ENCODE measurements around the gene HYPK. TPM values are rescaled to one million over a fixed set of nuclear protein-coding genes. Genes with fewer than 3 reads are reported as not detected.
A peak's percentile ranks its signal among the peaks of the same experiment; 100 is the strongest.
"Not testable (repeated sequence)": the region's sequence is repeated elsewhere in the genome, so short reads cannot be mapped to it uniquely, and the experiment has no call there.

HYPK gene
- total RNA-seq, 2 experiments from 2014 or later = 19.6 to 21.1 TPM

GRCh38 chr15:43799209-43799944 lies 1.0 kb upstream of the HYPK start:
- Mint-ChIP-seq H3K4me1 (ENCODE audit: low read depth) (peaks cover 54% of the 10 kb centered on the region), H3K9me3 (no peaks in the 10 kb centered on the region), H3K4me3 (no peak overlapping the region)

DNA sequence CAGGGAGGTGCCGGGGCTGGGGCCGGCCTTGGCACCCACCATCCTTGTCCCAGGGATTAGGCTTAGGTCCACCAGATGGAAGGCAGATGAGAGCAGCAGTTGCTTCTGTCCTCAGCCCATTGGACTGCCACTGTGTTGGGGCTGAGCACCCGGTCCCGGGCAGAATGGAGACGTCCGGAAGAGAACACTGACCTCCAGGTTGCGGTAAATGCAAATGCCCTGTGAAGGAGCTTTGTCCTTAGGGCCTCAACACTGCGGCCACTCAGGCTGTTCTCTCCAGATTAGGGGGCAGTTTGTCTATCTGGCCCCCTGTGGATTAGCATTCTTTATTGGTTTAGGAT lies 484 bp upstream of the HYPK start, which contains the start of gene SERINC4:
SERINC4 (minus strand) TSS at position 276 of the 341 bp plus-strand sequence; CDS start at position 42, 234 bp downstream.
- peaks cover 49% of the 10 kb centered on the region for H3K4me1 Mint-ChIP-seq (ENCODE audit: low read depth)
- CTCF ChIA-PET = interaction anchor here (0.9 to 1.4 kb wide), 2 partner anchors 23 to 27 kb away, joined by 4 read pairs; partner anchors contain the start of genes ELL3 and WDR76
- DNase-seq = no peak
- H3K4me3 Mint-ChIP-seq = peak within 1 kb of the TSS; percentile 97
- H3K27ac Mint-ChIP-seq = peak within 1 kb of the TSS; percentile 95
- no peaks in the 10 kb centered on the region for H3K27me3 Mint-ChIP-seq (ENCODE audit: low read depth)
- intact Hi-C loops (cut with micrococcal nuclease) = loop anchor here (1.0 to 2.0 kb wide), 4 partner anchors 8 to 51 kb away; partner anchors contain the start of genes MFAP1 and SERF2
- no peaks in the 10 kb centered on the region for H3K9me3 Mint-ChIP-seq
- peaks cover 76% of the 10 kb centered on the region for H3K36me3 Mint-ChIP-seq (ENCODE audit: low read depth)

More at GRCh38 chr15:43799209-43799944, 1.0 kb upstream of the HYPK start:
- H3K27ac Mint-ChIP-seq = peak overlapping the region; percentile 95
- H3K27me3 Mint-ChIP-seq (ENCODE audit: low read depth) = no peaks in the 10 kb centered on the region
- H3K36me3 Mint-ChIP-seq (ENCODE audit: low read depth) = peaks cover 76% of the 10 kb centered on the region
- intact Hi-C loops (cut with micrococcal nuclease) = no loop called here
- CTCF ChIA-PET = interaction anchor here (1.4 kb wide), 1 partner anchor 28 kb away, joined by 4 read pairs; the partner anchor contains the start of gene WDR76
- no peak for DNase-seq

GRCh38 chr15:43802676-43803075 lies 2.3 kb downstream of the HYPK start:
- Mint-ChIP-seq H3K4me1 (ENCODE audit: low read depth) (peaks cover 31% of the 10 kb centered on the region), H3K36me3 (ENCODE audit: low read depth) (peaks cover 79% of the 10 kb centered on the region)
- H3K4me3 Mint-ChIP-seq; DNase-seq; intact Hi-C loops (cut with micrococcal nuclease); H3K9me3 Mint-ChIP-seq; H3K27ac Mint-ChIP-seq; H3K27me3 Mint-ChIP-seq (ENCODE audit: low read depth): not testable (repeated sequence)
- CTCF ChIA-PET = interaction anchor here (0.8 to 1.2 kb wide), 3 partner anchors 11 to 35 kb away, joined by 3 to 4 read pairs (median 3); partner anchors contain the start of gene MFAP1

DNA sequence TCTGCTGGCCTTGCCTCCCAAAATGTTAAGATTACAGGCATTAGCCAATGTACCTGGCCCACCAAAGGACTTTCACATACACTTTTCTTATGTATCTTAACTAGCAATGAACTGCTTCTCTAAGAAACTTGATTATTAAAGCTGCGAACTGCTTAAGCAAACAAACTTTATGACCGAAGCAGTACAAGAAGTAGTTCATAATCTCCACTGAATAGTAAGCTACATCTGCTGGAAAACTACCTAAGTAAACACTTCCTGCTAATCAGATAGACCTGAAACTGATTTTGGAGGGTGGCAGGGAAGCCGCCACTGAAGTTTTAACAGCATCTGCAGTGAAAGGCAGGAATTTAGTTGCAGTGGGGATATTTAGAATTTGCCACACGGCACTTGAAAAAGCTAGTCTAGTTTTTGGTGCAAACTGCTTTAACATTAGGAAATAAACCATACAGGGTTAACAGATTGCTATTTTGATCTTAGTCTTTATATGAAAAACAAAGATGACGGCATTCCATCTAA lies 8.1 kb downstream of the HYPK start:
- Mint-ChIP-seq H3K36me3 (ENCODE audit: low read depth) (peaks cover 62% of the 10 kb centered on the region), H3K27ac (peak overlapping the region; percentile 75)

DNA sequence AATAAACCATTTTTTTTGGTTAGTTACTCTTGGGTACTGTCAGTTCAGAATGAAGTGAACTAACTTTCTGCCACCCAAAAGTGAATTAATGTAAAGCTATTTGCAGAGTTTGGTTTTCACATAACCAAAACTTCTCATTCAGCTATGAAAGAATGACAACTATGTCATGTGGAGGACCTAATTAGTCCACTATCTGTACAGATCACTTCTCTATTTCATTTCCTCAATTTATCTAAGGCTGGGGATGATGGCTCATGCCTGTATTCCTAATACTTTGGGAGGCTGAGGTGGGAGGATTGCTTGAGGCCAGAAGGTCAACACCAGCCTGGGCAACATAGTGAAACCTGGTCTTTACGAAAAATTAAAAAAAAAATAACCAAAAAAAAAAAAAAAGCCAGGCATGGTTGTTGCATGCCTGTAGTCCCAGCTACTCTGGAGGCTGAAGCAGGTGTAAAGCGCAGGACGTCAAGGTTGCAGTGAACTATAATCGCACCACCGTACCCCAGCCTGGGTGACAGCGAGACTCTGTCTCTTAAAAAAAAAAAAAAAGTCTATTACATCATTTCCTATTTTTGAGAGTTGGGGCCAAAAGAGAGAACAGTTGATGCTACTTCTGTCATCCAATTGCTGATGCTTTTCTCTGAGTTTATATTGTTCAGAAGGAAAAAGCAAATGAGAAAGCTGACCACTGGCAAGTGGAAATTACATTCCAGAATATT lies 8.7 kb downstream of the HYPK start:
- intact Hi-C loops (cut with micrococcal nuclease) = no loop called here
- peaks cover 61% of the 10 kb centered on the region for H3K36me3 Mint-ChIP-seq (ENCODE audit: low read depth)

More for the DNA sequence above, 8.1 kb downstream of the HYPK start:
- Mint-ChIP-seq H3K27me3 (ENCODE audit: low read depth) (no peaks in the 10 kb centered on the region), H3K4me1 (ENCODE audit: low read depth) (peaks cover 5% of the 10 kb centered on the region), H3K4me3 (no peak overlapping the region), H3K9me3 (no peaks in the 10 kb centered on the region)
- DNase-seq = no peak
- intact Hi-C loops (cut with micrococcal nuclease) = no loop called here
- CTCF ChIA-PET = interaction anchor here (1.2 kb wide), 1 partner anchor 28 kb away, joined by 3 read pairs; no protein-coding TSS in a partner anchor

DNA sequence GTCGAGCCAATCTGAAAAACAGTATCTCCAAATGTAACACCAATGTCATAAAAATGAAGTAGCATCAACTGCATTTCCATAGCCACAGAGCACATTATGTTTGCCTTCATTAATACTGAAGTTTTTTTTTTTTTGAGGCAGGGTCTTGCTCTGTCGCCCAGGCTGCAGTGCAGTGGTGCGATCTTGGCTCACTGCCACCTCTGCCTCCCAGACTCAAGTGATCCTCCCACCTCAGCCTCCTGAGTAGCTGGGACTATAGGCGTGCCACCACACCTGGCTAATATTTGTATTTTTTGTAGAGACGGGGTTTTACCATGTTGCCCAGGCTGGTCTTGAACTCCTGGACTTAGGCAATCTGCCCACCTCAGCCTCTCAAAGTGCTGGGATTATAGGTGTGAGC lies 14.7 kb downstream of the HYPK start:
- Mint-ChIP-seq H3K27ac (peak overlapping the region; percentile 62), H3K36me3 (ENCODE audit: low read depth) (peaks cover 41% of the 10 kb centered on the region), H3K4me1 (ENCODE audit: low read depth) (peaks cover 13% of the 10 kb centered on the region)
- CTCF ChIA-PET; H3K4me3 Mint-ChIP-seq; H3K9me3 Mint-ChIP-seq; H3K27me3 Mint-ChIP-seq (ENCODE audit: low read depth); DNase-seq; intact Hi-C loops (cut with micrococcal nuclease): not testable (repeated sequence)

More for the DNA sequence above, 8.7 kb downstream of the HYPK start:
- Mint-ChIP-seq H3K4me1 (ENCODE audit: low read depth) (peaks cover 7% of the 10 kb centered on the region), H3K4me3 (no peak overlapping the region), H3K27ac (peak overlapping the region; percentile 75), H3K9me3 (no peaks in the 10 kb centered on the region), H3K27me3 (ENCODE audit: low read depth) (no peaks in the 10 kb centered on the region)
- CTCF ChIA-PET = interaction anchor here (0.5 to 1.2 kb wide), 4 partner anchors 11 to 480 kb away, joined by 3 to 5 read pairs (median 4); partner anchors contain the start of gene GOLM2
- no peak for DNase-seq

DNA sequence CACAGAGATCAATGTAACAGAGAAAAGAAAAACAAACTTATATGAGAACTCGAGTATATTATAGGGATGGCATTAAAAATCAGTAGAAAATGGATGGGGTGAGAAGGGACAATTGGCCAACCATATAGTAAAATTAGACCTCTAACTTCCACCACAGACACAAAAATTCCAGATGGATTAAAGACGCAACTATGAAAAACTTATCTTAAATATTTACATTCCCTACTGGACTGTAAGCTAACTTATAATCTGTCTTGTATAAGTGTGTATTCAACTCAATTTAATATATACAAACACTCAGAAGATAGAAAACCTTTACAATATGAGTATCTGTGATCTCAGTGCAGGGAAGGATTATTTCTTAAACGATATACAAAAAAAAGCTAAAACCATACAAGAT lies 21.1 kb downstream of the HYPK start:
- Mint-ChIP-seq H3K4me3 (no peak overlapping the region), H3K9me3 (peaks cover 2% of the 10 kb centered on the region), H3K27ac (no peak overlapping the region), H3K27me3 (ENCODE audit: low read depth) (no peaks in the 10 kb centered on the region), H3K36me3 (ENCODE audit: low read depth) (peaks cover 19% of the 10 kb centered on the region), H3K4me1 (ENCODE audit: low read depth) (peaks cover 51% of the 10 kb centered on the region)
- CTCF ChIA-PET = interaction anchor here (0.7 kb wide), 1 partner anchor 84 kb away, joined by 4 read pairs; no protein-coding TSS in a partner anchor
- no peak for DNase-seq
- intact Hi-C loops (cut with micrococcal nuclease) = loop anchor here (10.0 kb wide), 3 partner anchors 373 to 1583 kb away; partner anchors contain the start of genes B2M, FRMD5 and PATL2

DNA sequence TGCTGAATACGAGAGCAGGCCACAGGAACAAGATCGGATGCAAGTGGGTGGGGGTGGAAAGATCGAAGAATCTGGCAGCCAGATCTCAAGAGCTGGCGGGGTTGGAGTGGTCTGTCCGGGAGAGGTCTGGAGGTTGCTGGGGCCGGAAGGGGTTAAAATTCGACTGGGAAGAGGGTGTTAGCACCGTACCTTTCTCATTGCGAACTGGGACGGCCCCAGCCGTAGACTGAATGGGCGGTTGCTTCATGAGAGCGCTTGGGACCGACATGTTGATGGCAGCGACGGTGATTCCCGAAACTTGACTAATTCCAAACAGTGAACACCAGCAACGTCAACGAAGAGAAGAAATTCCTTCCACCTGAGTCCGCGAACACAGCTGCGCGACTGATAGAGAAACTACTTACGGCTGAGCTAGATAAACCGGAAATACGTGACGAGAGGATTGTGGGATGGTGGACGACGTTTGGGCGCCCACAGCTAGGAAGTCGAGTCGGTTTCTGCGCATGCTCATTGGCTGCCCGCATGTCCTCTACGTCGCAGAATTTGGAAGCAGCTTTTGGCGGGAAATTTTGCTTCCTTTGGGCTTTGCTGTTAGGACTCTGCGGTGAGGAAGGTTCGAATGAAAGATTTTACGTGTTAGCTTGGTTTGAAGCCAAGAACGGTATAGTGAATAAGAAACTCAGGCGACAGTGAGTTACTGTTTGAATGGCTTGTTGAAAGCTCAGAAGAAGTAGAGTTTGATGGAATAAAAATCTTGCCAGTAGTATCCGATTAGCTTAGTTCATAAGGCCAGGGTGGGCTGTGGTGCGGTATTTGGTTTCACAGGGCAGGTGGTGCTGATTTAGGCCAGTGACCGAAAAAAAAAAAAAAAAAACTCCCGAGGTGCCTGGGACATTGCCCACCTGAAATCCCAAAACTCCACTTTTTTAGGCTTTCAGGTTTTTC lies 24.2 kb downstream of the HYPK start, which contains the start of gene MFAP1:
MFAP1 (minus strand) TSS at position 389 of the 945 bp plus-strand sequence; CDS start at position 268, 121 bp downstream.
- intact Hi-C loops (cut with micrococcal nuclease) = loop anchor here (1.0 to 10.0 kb wide), 9 partner anchors 24 to 1580 kb away; partner anchors contain the start of genes B2M, CTDSPL2, FRMD5 and GOLM2
- CTCF ChIA-PET = interaction anchor here (0.6 to 1.2 kb wide), 6 partner anchors 22 to 888 kb away, joined by 3 read pairs; partner anchors contain the start of gene ELL3
- peaks cover 31% of the 10 kb centered on the region for H3K36me3 Mint-ChIP-seq (ENCODE audit: low read depth)

DNA sequence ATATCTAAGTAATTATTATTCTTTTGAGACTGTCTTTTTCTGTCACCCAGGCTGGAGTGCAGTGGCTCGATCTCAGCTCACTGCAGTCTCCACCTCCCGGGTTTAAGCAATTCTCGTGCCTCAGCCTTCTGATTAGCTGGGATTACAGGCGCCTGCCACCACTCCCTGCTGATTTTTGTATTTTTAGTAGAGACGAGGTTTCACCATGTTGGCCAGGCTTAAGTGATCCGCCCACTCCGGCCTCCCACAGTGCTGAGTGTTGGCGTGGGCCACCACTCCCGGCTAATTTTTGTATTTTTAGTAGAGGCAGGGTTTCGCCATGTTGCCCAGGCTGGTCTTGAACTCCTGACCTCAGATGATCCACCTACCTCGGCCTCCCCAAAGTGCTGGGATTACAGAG lies 24.9 kb downstream of the HYPK start:
- H3K36me3 Mint-ChIP-seq (ENCODE audit: low read depth) = peaks cover 36% of the 10 kb centered on the region
- not testable (repeated sequence) for H3K27me3 Mint-ChIP-seq (ENCODE audit: low read depth); DNase-seq; H3K9me3 Mint-ChIP-seq
- peak overlapping the region; percentile 98 for H3K4me3 Mint-ChIP-seq
- CTCF ChIA-PET = interaction anchor here (0.6 to 1.2 kb wide), 3 partner anchors 37 to 887 kb away, joined by 3 read pairs; no protein-coding TSS in a partner anchor
- intact Hi-C loops (cut with micrococcal nuclease) = loop anchor here (5.0 to 10.0 kb wide), 4 partner anchors 369 to 1579 kb away; partner anchors contain the start of genes B2M, FRMD5 and PATL2
- H3K4me1 Mint-ChIP-seq (ENCODE audit: low read depth) = peaks cover 56% of the 10 kb centered on the region
- H3K27ac Mint-ChIP-seq = peak overlapping the region; percentile 98

More for the DNA sequence above, 24.2 kb downstream of the HYPK start, which contains the start of gene MFAP1:
- peak within 1 kb of the TSS; percentile 98 for H3K4me3 Mint-ChIP-seq
- no peaks in the 10 kb centered on the region for H3K27me3 Mint-ChIP-seq (ENCODE audit: low read depth)
- peaks cover 2% of the 10 kb centered on the region for H3K9me3 Mint-ChIP-seq
- H3K4me1 Mint-ChIP-seq (ENCODE audit: low read depth) = peaks cover 52% of the 10 kb centered on the region
- DNase-seq = peak; percentile 96
- H3K27ac Mint-ChIP-seq = peak within 1 kb of the TSS; percentile 98

GRCh38 chr15:43826029-43826507 lies 25.7 kb downstream of the HYPK start:
- peak overlapping the region; percentile 95 for H3K4me3 Mint-ChIP-seq
- peaks cover 37% of the 10 kb centered on the region for H3K36me3 Mint-ChIP-seq (ENCODE audit: low read depth)
- no peaks in the 10 kb centered on the region for H3K27me3 Mint-ChIP-seq (ENCODE audit: low read depth)
- CTCF ChIA-PET = interaction anchor here (1.0 kb wide), 1 partner anchor 76 kb away, joined by 3 read pairs; no protein-coding TSS in a partner anchor
- H3K4me1 Mint-ChIP-seq (ENCODE audit: low read depth) = peaks cover 55% of the 10 kb centered on the region
- intact Hi-C loops (cut with micrococcal nuclease) = loop anchor here (1.0 to 10.0 kb wide), 6 partner anchors 49 to 1579 kb away; partner anchors contain the start of genes B2M, EIF3J, FRMD5 and PATL2
- peak overlapping the region; percentile 98 for H3K27ac Mint-ChIP-seq
- peaks cover 2% of the 10 kb centered on the region for H3K9me3 Mint-ChIP-seq
- no peak for DNase-seq

Data from activated naive CD4-positive, alpha-beta T cell treated with anti-CD3 and anti-CD28 coated beads for 36 hours (primary cell).